AML-193 (cell line): ENCODE data around the gene NR4A1.
"Not testable (repeated sequence)": the region's sequence is repeated elsewhere in the genome, so short reads cannot be mapped to it uniquely, and the experiment has no call there.

Source experiments
- DNase-seq, 2 experiments: peaks; one replicate each; lab custom pipeline; 2025; lab: John Stamatoyannopoulos, UW

The NR4A1 gene

GRCh38 chr12:52097045-52097666 lies 45.9 kb downstream of the NR4A1 start:
- DNase-seq, result no peak

GRCh38 chr12:52104431-52105089 lies 53.3 kb downstream of the NR4A1 start:
- DNase-seq, result not testable (repeated sequence)
